AG09309 (cell line): ENCODE measurements around the gene MCRIP1.
A peak's percentile ranks its signal among the peaks of the same experiment; 100 is the strongest.
"Not testable (repeated sequence)": the region's sequence is repeated elsewhere in the genome, so short reads cannot be mapped to it uniquely, and the experiment has no call there.

Experiments
- DNase-seq: peaks from one replicate; pipeline ENCODE4 v3.0.0-alpha.2; 2010; ENCODE audit warnings: low read depth
- H3K4me3 ChIP-seq: 2 replicates; pipeline ENCODE4 v1.5.1; 2011; ENCODE audit warnings: mild to moderate bottlenecking, low read depth, low read length, moderate library complexity; ENCODE audit not compliant: control insufficient read depth
- TF ChIP-seq, protein P1 (sequence below): IDR thresholded peaks from 2 replicates; pipeline ENCODE4 v1.5.1; 2011; ENCODE audit warnings: mild to moderate bottlenecking, low read depth, low read length, inconsistent platforms; ENCODE audit not compliant: insufficient read depth, control insufficient read depth; ENCODE audit errors: missing control alignments

MCRIP1 gene

GRCh38 chr17:81840826-81841778 is 8.0 kb upstream of the MCRIP1 start:
- TF ChIP-seq, protein P1, sequence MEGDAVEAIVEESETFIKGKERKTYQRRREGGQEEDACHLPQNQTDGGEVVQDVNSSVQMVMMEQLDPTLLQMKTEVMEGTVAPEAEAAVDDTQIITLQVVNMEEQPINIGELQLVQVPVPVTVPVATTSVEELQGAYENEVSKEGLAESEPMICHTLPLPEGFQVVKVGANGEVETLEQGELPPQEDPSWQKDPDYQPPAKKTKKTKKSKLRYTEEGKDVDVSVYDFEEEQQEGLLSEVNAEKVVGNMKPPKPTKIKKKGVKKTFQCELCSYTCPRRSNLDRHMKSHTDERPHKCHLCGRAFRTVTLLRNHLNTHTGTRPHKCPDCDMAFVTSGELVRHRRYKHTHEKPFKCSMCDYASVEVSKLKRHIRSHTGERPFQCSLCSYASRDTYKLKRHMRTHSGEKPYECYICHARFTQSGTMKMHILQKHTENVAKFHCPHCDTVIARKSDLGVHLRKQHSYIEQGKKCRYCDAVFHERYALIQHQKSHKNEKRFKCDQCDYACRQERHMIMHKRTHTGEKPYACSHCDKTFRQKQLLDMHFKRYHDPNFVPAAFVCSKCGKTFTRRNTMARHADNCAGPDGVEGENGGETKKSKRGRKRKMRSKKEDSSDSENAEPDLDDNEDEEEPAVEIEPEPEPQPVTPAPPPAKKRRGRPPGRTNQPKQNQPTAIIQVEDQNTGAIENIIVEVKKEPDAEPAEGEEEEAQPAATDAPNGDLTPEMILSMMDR, result no peak
- DNase-seq, result no peak
- H3K4me3 ChIP-seq, result no peak overlapping the region

GRCh38 chr17:81840059-81840458 is 7.0 kb upstream of the MCRIP1 start:
- not testable (repeated sequence) for DNase-seq, H3K4me3 ChIP-seq

DNA sequence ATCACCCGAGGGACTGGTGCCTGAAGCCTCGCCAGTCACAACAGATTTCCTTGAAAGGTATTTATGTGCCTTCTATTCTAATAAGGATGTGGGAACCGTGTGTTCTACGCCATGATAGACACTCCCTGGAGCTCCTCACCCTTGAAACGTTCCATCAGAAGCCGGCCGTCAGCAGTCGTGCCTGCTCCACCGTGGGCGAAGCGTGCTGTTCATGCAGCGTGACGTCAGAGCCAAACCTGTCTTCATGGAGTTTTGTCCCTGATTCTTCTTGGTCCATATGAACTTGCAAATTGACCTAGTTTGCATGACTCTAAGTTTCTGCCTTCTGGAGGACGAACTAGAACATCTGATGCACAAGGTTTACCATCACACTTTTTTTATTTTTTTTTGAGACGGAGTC is 6.2 kb upstream of the MCRIP1 start:
- TF ChIP-seq, protein P1, result no peak
- no peak overlapping the region for H3K4me3 ChIP-seq
- DNase-seq, result no peak

- H3K4me3 ChIP-seq, result no peak overlapping the region
- TF ChIP-seq, protein P1, result no peak
- DNase-seq, result no peak
Measured at GRCh38 chr17:81838753-81839255, 5.7 kb upstream of the MCRIP1 start.

GRCh38 chr17:81837641-81838040 is 4.5 kb upstream of the MCRIP1 start:
- no peak for DNase-seq
- H3K4me3 ChIP-seq, result no peak overlapping the region
- TF ChIP-seq, protein P1, result no peak

DNA sequence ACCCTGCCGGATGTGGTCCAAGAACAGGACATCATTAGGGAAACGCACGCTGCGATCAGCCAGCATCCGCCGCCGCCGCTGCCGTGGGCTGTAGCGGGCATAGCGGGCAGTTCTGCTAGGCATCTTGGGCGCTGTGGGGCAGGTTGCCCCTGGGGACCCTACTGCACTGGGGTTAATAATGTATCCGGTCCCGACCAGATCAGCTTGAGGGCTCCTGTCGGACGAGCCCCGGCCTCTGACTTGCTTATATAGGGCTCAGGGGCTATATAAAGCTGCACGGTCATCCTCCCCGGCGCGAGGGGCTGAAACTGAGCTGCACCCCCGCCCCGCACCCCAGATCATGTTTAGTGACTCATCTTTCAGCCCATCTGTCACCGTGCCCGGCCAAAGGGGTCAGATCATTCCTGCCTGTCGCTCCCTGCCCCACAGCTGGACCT is 1.8 kb upstream of the MCRIP1 start, which contains the start of gene PPP1R27:
PPP1R27 (minus strand) TSS at position 220 of the 437 bp plus-strand sequence; CDS start at position 123, 97 bp downstream.
- no peak for DNase-seq
- TF ChIP-seq, protein P1, result no peak

More for the DNA sequence above, 1.8 kb upstream of the MCRIP1 start, which contains the start of gene PPP1R27:
- H3K4me3 ChIP-seq, result peak within 1 kb of the TSS; percentile 59
